ENCODE measurements around the gene KMT2C.

- no peak for TF ChIP-seq CTCF (IDR thresholded peaks at IDR 0.05)
- no peak for TF ChIP-seq POLR2A (IDR thresholded peaks at IDR 0.05)
These were observed 87.9 kb downstream of the KMT2C start for GRCh38 chr7:152347888-152348287.

Data from Peyer's patch (tissue), 4 donors.